22Rv1 (cell line): ENCODE results near the gene HEMGN.
"Not testable (repeated sequence)": the region's sequence is repeated elsewhere in the genome, so short reads cannot be mapped to it uniquely, and the experiment has no call there.

Experiments used
- CTCF ChIP-seq: fragments of 450-650 bp; IDR thresholded peaks from 2 replicates; pipeline ENCODE4 v1.5.1; 2017; ENCODE audit warnings: mild to moderate bottlenecking
- ZFX ChIP-seq: fragments of 450-650 bp; IDR thresholded peaks from 2 replicates; pipeline ENCODE4 v1.6.1; 2017; ENCODE audit warnings: antibody characterized with exemption, borderline replicate concordance

GRCh38 chr9:97945470-97945869 lies 7.5 kb upstream of the HEMGN start:
- TF ChIP-seq CTCF, ZFX: not testable (repeated sequence)
